H9 (cell line): ENCODE measurements around the gene ORAI2. TPM values are rescaled to one million over a fixed set of nuclear protein-coding genes. Genes with fewer than 3 reads are reported as not detected.

Source experiments
- DNase-seq: peaks from one replicate; pipeline ENCODE4 v3.0.0-alpha.2; 2017
- H2AFZ ChIP-seq: one replicate; pipeline ENCODE4 v1.6.1; 2013; ENCODE audit warnings: mild to moderate bottlenecking, low read length, control low read depth, moderate library complexity
- H2AK5ac ChIP-seq: 2 replicates; pipeline ENCODE4 v1.6.1; 2013; ENCODE audit warnings: low read length, control low read depth, mixed read lengths; ENCODE audit not compliant: insufficient read length
- H2BK120ac ChIP-seq: one replicate; pipeline ENCODE4 v1.6.1; 2013; ENCODE audit warnings: low read depth, mild to moderate bottlenecking, low read length, control low read depth, inconsistent platforms; ENCODE audit not compliant: poor library complexity, severe bottlenecking
- H2BK12ac ChIP-seq: 2 replicates; pipeline ENCODE4 v1.6.1; 2013; ENCODE audit warnings: low read length, control low read depth, mixed read lengths, low read depth; ENCODE audit not compliant: insufficient read length
- H2BK15ac ChIP-seq: 2 replicates; pipeline ENCODE4 v1.6.1; 2013; ENCODE audit warnings: low read depth, low read length, control low read depth
- H2BK20ac ChIP-seq: one replicate; pipeline ENCODE4 v1.6.1; 2013; ENCODE audit warnings: low read depth, mild to moderate bottlenecking, low read length, control low read depth, inconsistent platforms; ENCODE audit not compliant: poor library complexity, severe bottlenecking
- H2BK5ac ChIP-seq: 2 replicates; pipeline ENCODE4 v1.6.1; 2013; ENCODE audit warnings: low read length, control low read depth, mixed read lengths; ENCODE audit not compliant: insufficient read length
- H3K14ac ChIP-seq: 2 replicates; pipeline ENCODE4 v1.6.1; 2013; ENCODE audit warnings: low read length, control low read depth; ENCODE audit not compliant: insufficient read depth
- H3K18ac ChIP-seq: 2 replicates; pipeline ENCODE4 v1.6.1; 2013; ENCODE audit warnings: low read depth, mild to moderate bottlenecking, mixed read lengths, low read length, control low read depth; ENCODE audit not compliant: insufficient read length
- H3K23ac ChIP-seq: 2 replicates; pipeline ENCODE4 v1.6.1; 2013; ENCODE audit warnings: low read length, control low read depth, mixed read lengths, low read depth; ENCODE audit not compliant: insufficient read length
- H3K23me2 ChIP-seq: 2 replicates; pipeline ENCODE4 v1.6.1; 2013; ENCODE audit warnings: low read depth, mild to moderate bottlenecking, mixed read lengths, low read length, control low read depth; ENCODE audit not compliant: insufficient read length, poor library complexity, severe bottlenecking
- H3K27ac ChIP-seq: 2 replicates; pipeline ENCODE4 v1.5.1; 2013; ENCODE audit warnings: low read length, control low read depth, mixed read lengths, low read depth; ENCODE audit not compliant: insufficient read length
- H3K27me3 ChIP-seq: 2 replicates; pipeline ENCODE4 v1.6.1; 2013; ENCODE audit warnings: low read length, control low read depth, inconsistent platforms; ENCODE audit not compliant: insufficient read depth
- H3K4ac ChIP-seq: 2 replicates; pipeline ENCODE4 v1.6.1; 2013; ENCODE audit warnings: low read depth, mild to moderate bottlenecking, control low read depth, inconsistent platforms, low read length, moderate library complexity
- H3K4me1 ChIP-seq: 2 replicates; pipeline ENCODE4 v1.6.1; 2013; ENCODE audit warnings: low read length, control low read depth, inconsistent platforms; ENCODE audit not compliant: insufficient read depth
- H3K4me2 ChIP-seq: 2 replicates; pipeline ENCODE4 v1.6.1; 2013; ENCODE audit warnings: low read length, control low read depth, mixed read lengths; ENCODE audit not compliant: insufficient read length, insufficient read depth
- H3K56ac ChIP-seq: 2 replicates; pipeline ENCODE4 v1.6.1; 2013; ENCODE audit warnings: low read depth, mild to moderate bottlenecking, mixed read lengths, low read length, control low read depth; ENCODE audit not compliant: insufficient read length
- H3K79me1 ChIP-seq: 2 replicates; pipeline ENCODE4 v1.6.1; 2013; ENCODE audit warnings: low read depth, mild to moderate bottlenecking, moderate library complexity, low read length, control low read depth, inconsistent platforms; ENCODE audit not compliant: insufficient read depth, poor library complexity, severe bottlenecking
- H3K79me2 ChIP-seq: 2 replicates; pipeline ENCODE4 v1.6.1; 2013; ENCODE audit warnings: low read length, control low read depth, inconsistent platforms; ENCODE audit not compliant: insufficient read depth
- H3K9ac ChIP-seq: 2 replicates; pipeline ENCODE4 v1.6.1; 2013; ENCODE audit warnings: low read length, control low read depth, mixed read lengths; ENCODE audit not compliant: insufficient read length; ENCODE audit errors: extremely low read depth
- H3K9me3 ChIP-seq: one replicate; pipeline ENCODE4 v1.6.1; 2013; ENCODE audit warnings: low read depth, low read length, inconsistent platforms; ENCODE audit not compliant: control insufficient read depth
- H3T11ph ChIP-seq: one replicate; pipeline ENCODE4 v1.6.1; 2013; ENCODE audit warnings: mild to moderate bottlenecking, low read length, control low read depth, inconsistent platforms
- H4K20me1 ChIP-seq: one replicate; pipeline ENCODE4 v1.6.1; 2013; ENCODE audit not compliant: control insufficient read depth, insufficient read length, insufficient read depth
- H4K5ac ChIP-seq: 2 replicates; pipeline ENCODE4 v1.6.1; 2013; ENCODE audit warnings: low read depth, mild to moderate bottlenecking, mixed read lengths, low read length, control low read depth; ENCODE audit not compliant: insufficient read length
- H4K8ac ChIP-seq: replicated peaks from 2 replicates; pipeline ENCODE4 v1.6.1; 2013; ENCODE audit warnings: low read length, control low read depth, mixed read lengths, low read depth; ENCODE audit not compliant: insufficient read length
- H4K91ac ChIP-seq: 2 replicates; pipeline ENCODE4 v1.6.1; 2013; ENCODE audit warnings: low read depth, mild to moderate bottlenecking, moderate library complexity, mixed read lengths, low read length, control low read depth; ENCODE audit not compliant: insufficient read length
- H3K27ac Mint-ChIP-seq, 3 experiments: 2 replicates in 2 of 3; 3 replicates in 1 of 3; pipeline ENCODE4 v1.8.0; 2020 to 2021; ENCODE audit warnings: mixed read lengths in 3 of 3, mild to moderate bottlenecking in 1 of 3, moderate library complexity in 1 of 3
- H3K27me3 Mint-ChIP-seq: 2 replicates; pipeline ENCODE4 v1.8.0; 2021; ENCODE audit warnings: low read depth, mild to moderate bottlenecking, moderate library complexity, mixed read lengths
- H3K36me3 Mint-ChIP-seq, 3 experiments: 2 replicates in 2 of 3; 3 replicates in 1 of 3; pipeline ENCODE4 v1.8.0; 2020 to 2021; ENCODE audit warnings: low read depth in 3 of 3, mixed read lengths in 3 of 3; ENCODE audit not compliant: insufficient read depth in 1 of 3
- H3K4me1 Mint-ChIP-seq, 2 experiments: 2 replicates each; pipeline ENCODE4 v1.8.0; 2020; ENCODE audit warnings: mixed read lengths in 2 of 2
- H3K4me3 Mint-ChIP-seq, 2 experiments: 2 replicates in 1 of 2; 3 replicates in 1 of 2; pipeline ENCODE4 v1.8.0; 2020 to 2021; ENCODE audit warnings: mild to moderate bottlenecking in 2 of 2, mixed read lengths in 2 of 2, moderate library complexity in 1 of 2
- H3K9me3 Mint-ChIP-seq, 2 experiments: 2 replicates in 1 of 2; 3 replicates in 1 of 2; pipeline ENCODE4 v1.8.0; 2020; ENCODE audit warnings: mild to moderate bottlenecking in 2 of 2, mixed read lengths in 2 of 2, moderate library complexity in 1 of 2
- WGBS: extraction: QIAGEN DNeasy Blood & Tissue Kit; methylation state at CpG from one replicate; pipeline ENCODE4 v1.1.7; 2013; ENCODE audit warnings: missing lambda C conversion rate, low lambda C conversion rate, mixed read lengths; ENCODE audit not compliant: insufficient read length; ENCODE audit errors: extremely low coverage; 5-methylcytosine and 5-hydroxymethylcytosine counted together
- total RNA-seq: library from RNA; stranded (reverse); gene quantifications from 2 replicates; pipeline ENCODE4 v1.2.1, GENCODE V29; 2021
- TF ChIP-seq, protein P1 (sequence below): fragments of 200-600 bp; sonication (generic); conservative IDR thresholded peaks from 3 replicates; pipeline ENCODE4 v1.8.0; 2021; ENCODE audit warnings: antibody characterized with exemption, mild to moderate bottlenecking

Gene ORAI2
- total RNA-seq, 1 experiment from 2014 or later = 26.6 TPM

DNA sequence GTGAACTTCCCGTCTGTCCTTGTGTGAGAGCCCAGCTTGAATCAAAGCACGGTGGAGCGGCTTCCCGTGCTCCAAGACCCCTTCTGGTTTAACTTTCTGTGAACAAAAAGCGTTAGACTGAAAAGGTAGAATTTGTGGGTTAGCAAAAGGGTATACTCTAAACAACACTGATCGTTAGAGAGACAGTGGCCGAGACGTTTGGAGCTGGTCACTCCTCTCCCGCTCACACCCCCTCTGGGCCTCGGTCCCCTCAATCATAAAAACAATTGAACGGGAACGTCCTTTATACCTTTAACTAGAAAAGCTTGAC is 36.7 kb upstream of the ORAI2 start:
- H3K4me3 Mint-ChIP-seq = peak overlapping the region; percentile 94 to 97
- no peak overlapping the region for H2AK5ac ChIP-seq
- DNase-seq = no peak

More for the DNA sequence above, 36.7 kb upstream of the ORAI2 start:
- no peak overlapping the region for H3K4ac ChIP-seq
- peak overlapping the region; percentile 2 for H3K27ac ChIP-seq
- H4K20me1 ChIP-seq = no peaks in the 10 kb centered on the region
- no peak overlapping the region for H3K56ac ChIP-seq
- no peak overlapping the region for H2BK15ac ChIP-seq
- TF ChIP-seq, protein P1, sequence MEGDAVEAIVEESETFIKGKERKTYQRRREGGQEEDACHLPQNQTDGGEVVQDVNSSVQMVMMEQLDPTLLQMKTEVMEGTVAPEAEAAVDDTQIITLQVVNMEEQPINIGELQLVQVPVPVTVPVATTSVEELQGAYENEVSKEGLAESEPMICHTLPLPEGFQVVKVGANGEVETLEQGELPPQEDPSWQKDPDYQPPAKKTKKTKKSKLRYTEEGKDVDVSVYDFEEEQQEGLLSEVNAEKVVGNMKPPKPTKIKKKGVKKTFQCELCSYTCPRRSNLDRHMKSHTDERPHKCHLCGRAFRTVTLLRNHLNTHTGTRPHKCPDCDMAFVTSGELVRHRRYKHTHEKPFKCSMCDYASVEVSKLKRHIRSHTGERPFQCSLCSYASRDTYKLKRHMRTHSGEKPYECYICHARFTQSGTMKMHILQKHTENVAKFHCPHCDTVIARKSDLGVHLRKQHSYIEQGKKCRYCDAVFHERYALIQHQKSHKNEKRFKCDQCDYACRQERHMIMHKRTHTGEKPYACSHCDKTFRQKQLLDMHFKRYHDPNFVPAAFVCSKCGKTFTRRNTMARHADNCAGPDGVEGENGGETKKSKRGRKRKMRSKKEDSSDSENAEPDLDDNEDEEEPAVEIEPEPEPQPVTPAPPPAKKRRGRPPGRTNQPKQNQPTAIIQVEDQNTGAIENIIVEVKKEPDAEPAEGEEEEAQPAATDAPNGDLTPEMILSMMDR = no peak
- no peak overlapping the region for H2BK5ac ChIP-seq
- H3K9me3 ChIP-seq = no peaks in the 10 kb centered on the region
- H3K79me1 ChIP-seq = peaks cover 3% of the 10 kb centered on the region
- H3K23ac ChIP-seq = no peak overlapping the region
- peak overlapping the region; percentile 98 to 100 (median 99) for H3K27ac Mint-ChIP-seq
- H3K9ac ChIP-seq = peak overlapping the region; percentile 65
- H3K18ac ChIP-seq = peak overlapping the region; percentile 6
- H3K27me3 Mint-ChIP-seq = no peaks in the 10 kb centered on the region; the same call in 1 of the 2 replicates
- no peak overlapping the region for H2AFZ ChIP-seq
- H3K4me1 ChIP-seq = no peaks in the 10 kb centered on the region
- H3K4me1 Mint-ChIP-seq = peaks cover 11 to 12% of the 10 kb centered on the region in 2 experiments
- peak overlapping the region; percentile 76; the same call in 1 of the 2 replicates for H3K14ac ChIP-seq
- H3K23me2 ChIP-seq = peaks cover 9% of the 10 kb centered on the region
- H2BK20ac ChIP-seq = no peak overlapping the region
- H3T11ph ChIP-seq = no peak overlapping the region
- H4K91ac ChIP-seq = no peak overlapping the region
- H3K4me2 ChIP-seq = peak overlapping the region; percentile 84
- no peak overlapping the region for H4K5ac ChIP-seq
- no peaks in the 10 kb centered on the region for H3K27me3 ChIP-seq
- H3K9me3 Mint-ChIP-seq = no peaks in the 10 kb centered on the region; a peak in 1 of 5 replicates
- no peak overlapping the region for H2BK12ac ChIP-seq
- H3K79me2 ChIP-seq = peaks cover 1% of the 10 kb centered on the region; the same call in 1 of the 2 replicates
- H3K36me3 Mint-ChIP-seq = peaks cover 25 to 60% (median 48%) of the 10 kb centered on the region in 3 experiments; a peak in 6 of 7 replicates
- no CpG with 5 or more reads among the region's 12 CpGs for WGBS
- H2BK120ac ChIP-seq = no peak overlapping the region
- H4K8ac ChIP-seq = no peak overlapping the region
